Psoas muscle (tissue), 8 donors: ENCODE data around the gene OR4K13. TPM values are rescaled to one million over a fixed set of nuclear protein-coding genes. Genes with fewer than 3 reads are reported as not detected.

ENCODE experiments used
- ATAC-seq, 4 donors: fragments of 200-7000 bp; cut with Tn5 transposase; one replicate each; pipeline ENCODE4 v1.9.1; 2020; ENCODE audit warnings: moderate library complexity in 3 of 4, mild to moderate bottlenecking in 2 of 4
- DNase-seq, 2 donors: peaks; one replicate each; pipeline ENCODE4 v3.0.0-alpha.2; 2020
- H3K27ac ChIP-seq: fragments of 200-600 bp; one replicate; pipeline ENCODE4 v1.8.0; 2022
- H3K27me3 ChIP-seq, 3 donors: fragments of 200-600 bp in 1 of 3; one replicate each; pipeline versions ENCODE4 v1.6.1 to v1.8.0; 2013 to 2022; ENCODE audit warnings: low read length in 2 of 3, mild to moderate bottlenecking in 2 of 3, moderate library complexity in 1 of 3; ENCODE audit not compliant: insufficient read depth in 3 of 3
- H3K36me3 ChIP-seq, 2 donors: fragments of 200-600 bp in 1 of 2; one replicate each; pipeline versions ENCODE4 v1.6.1 to v1.8.0; 2013 to 2022; ENCODE audit warnings: low read depth in 1 of 2, mild to moderate bottlenecking in 1 of 2, moderate library complexity in 1 of 2; ENCODE audit not compliant: insufficient read depth in 1 of 2
- H3K4me1 ChIP-seq: fragments of 200-600 bp; one replicate; pipeline ENCODE4 v1.8.0; 2022
- H3K4me3 ChIP-seq: fragments of 200-600 bp; one replicate; pipeline ENCODE4 v1.8.0; 2022; ENCODE audit warnings: mild to moderate bottlenecking
- H3K9me3 ChIP-seq: fragments of 200-600 bp; one replicate; pipeline ENCODE4 v1.8.0; 2022
- CTCF ChIP-seq: fragments of 200-600 bp; IDR thresholded peaks from one replicate; pipeline ENCODE4 v1.8.0; 2022; ENCODE audit warnings: antibody characterized with exemption
- WGBS, 3 donors: extraction: QIAGEN DNeasy Blood & Tissue Kit; methylation state at CpG; one replicate each; pipeline versions ENCODE4 v1.1.6 to v1.1.7; 2013; 5-methylcytosine and 5-hydroxymethylcytosine counted together
- intact Hi-C, 2 donors: fragments of 100-400 bp; cut with DNase I; formaldehyde crosslinking; loops; one replicate each; pipeline versions ENCODE4 v1.11.0 to v1.14.2; 2022
- polyA plus RNA-seq, 3 donors: library from polyadenylated mRNA; stranded (reverse); fragments of 200-250 nt; gene quantifications; one replicate each; pipeline ENCODE4 v1.2.3, GENCODE V29; 2013
- total RNA-seq, 4 donors: library from RNA; stranded (reverse); fragmentation: NEBNext Ultra II Directional in 2 of 4; extraction: Animal tissue kit (Norgen Biotek cat#: 25700) in 2 of 4; gene quantifications; one replicate each; pipeline versions ENCODE4 v1.2.1 to v1.2.4, GENCODE V29; 2021 to 2023
- donor health status: healthy with polysubstance abuse.
- donor health status: DM: no; HTN: no; CAD: no; lungs with moderate emphysema.
- donor health status: Bipolar disorder and iron deficiency.
- donor health status: healthy.
- donor health status: DM: yes; HTN: yes; CAD: no.
- donor health status: DM: no; HTN: no; CAD: no.
- donor health status: DM: no; HTN: no; CAD: no.
- donor health status: DM: yes; HTN: yes; CAD: no.

Gene OR4K13
- total and polyA plus RNA-seq, 7 donors = not detected

GRCh38 chr14:20031058-20031457, 4.8 kb downstream of the OR4K13 start:
- Histone ChIP-seq H3K9me3 (no peaks in the 10 kb centered on the region), H3K36me3 (no peaks in the 10 kb centered on the region), H3K4me1 (no peaks in the 10 kb centered on the region), H3K4me3 (no peak overlapping the region), H3K27ac (no peak overlapping the region), H3K27me3 (no peaks in the 10 kb centered on the region)
- intact Hi-C loops = no loop called here
- DNase-seq (no peak), ATAC-seq (no peak)
- no peak for TF ChIP-seq CTCF
- 71 to 72% (median 71%) methylated on average over 6 of the region's 6 CpGs for WGBS, 3 donors

- WGBS, 3 donors = 64 to 71% (median 69%) methylated on average over 2 of the region's 2 CpGs
- ATAC-seq = no peak
- DNase-seq = no peak
- Histone ChIP-seq H3K36me3 (no peaks in the 10 kb centered on the region), H3K9me3 (no peaks in the 10 kb centered on the region), H3K27me3 (no peaks in the 10 kb centered on the region), H3K4me3 (no peak within 1 kb of the TSS), H3K4me1 (no peaks in the 10 kb centered on the region), H3K27ac (no peak within 1 kb of the TSS)
- intact Hi-C loops = no loop called here
- TF ChIP-seq CTCF = no peak
These were observed 16.5 kb downstream of the OR4K13 start, which contains the start of gene OR4K14 for GRCh38 chr14:20019257-20019865. Gene OR4K14 (minus strand): TSS chr14:20019307. CDS start chr14:20015193, 4,114 bp downstream.

GRCh38 chr14:20008156-20008555, 27.7 kb downstream of the OR4K13 start:
- H3K9me3 ChIP-seq = no peaks in the 10 kb centered on the region
- no peak for TF ChIP-seq CTCF
- ATAC-seq (no peak), DNase-seq (no peak)
- H3K36me3 ChIP-seq = no peaks in the 10 kb centered on the region
- intact Hi-C loops = no loop called here
- no peak overlapping the region for H3K27ac ChIP-seq
- H3K4me1 ChIP-seq = no peaks in the 10 kb centered on the region
- no peaks in the 10 kb centered on the region for H3K27me3 ChIP-seq
- no peak overlapping the region for H3K4me3 ChIP-seq

- no peaks in the 10 kb centered on the region for H3K4me1 ChIP-seq
- H3K27me3 ChIP-seq = no peaks in the 10 kb centered on the region
- no peak overlapping the region for H3K4me3 ChIP-seq
- no peaks in the 10 kb centered on the region for H3K36me3 ChIP-seq
- H3K27ac ChIP-seq = no peak overlapping the region
- ATAC-seq (no peak), DNase-seq (no peak)
- no peak for TF ChIP-seq CTCF
- H3K9me3 ChIP-seq = no peaks in the 10 kb centered on the region
- 68 to 76% (median 76%) methylated on average over 7 of the region's 7 CpGs for WGBS, 3 donors
- intact Hi-C loops = no loop called here
These were observed 33.5 kb downstream of the OR4K13 start for GRCh38 chr14:20002319-20002718.

- Histone ChIP-seq H3K36me3 (no peaks in the 10 kb centered on the region), H3K4me1 (no peaks in the 10 kb centered on the region), H3K4me3 (no peak within 1 kb of the TSS), H3K9me3 (no peaks in the 10 kb centered on the region), H3K27ac (no peak within 1 kb of the TSS), H3K27me3 (no peaks in the 10 kb centered on the region)
- TF ChIP-seq CTCF = no peak
- DNase-seq (no peak), ATAC-seq (no peak)
- intact Hi-C loops = no loop called here
These were observed 34.0 kb downstream of the OR4K13 start, which contains the start of gene OR4Q2 for GRCh38 chr14:20001863-20002262. Gene OR4Q2 (plus strand): TSS chr14:20002163.
